Right renal cortex interstitium (tissue), 3 donors: ENCODE measurements around the gene CASKIN1. TPM values are rescaled to one million over a fixed set of nuclear protein-coding genes. Genes with fewer than 3 reads are reported as not detected.
"Not testable (repeated sequence)": the region's sequence is repeated elsewhere in the genome, so short reads cannot be mapped to it uniquely, and the experiment has no call there.

ENCODE experiments used
- DNase-seq, 3 donors: peaks; one replicate each; pipeline ENCODE4 v3.0.0-alpha.2; 2013; ENCODE audit warnings: low read depth in 3 of 3, low spot score in 2 of 3
- polyA plus RNA-seq, 3 donors: library from polyadenylated mRNA; unstranded; fragments of 120-200 nt; gene quantifications; one replicate each; pipeline ENCODE4 v1.2.1, GENCODE V29; 2013; ENCODE audit not compliant: insufficient read length in 3 of 3

The CASKIN1 gene, protein sequence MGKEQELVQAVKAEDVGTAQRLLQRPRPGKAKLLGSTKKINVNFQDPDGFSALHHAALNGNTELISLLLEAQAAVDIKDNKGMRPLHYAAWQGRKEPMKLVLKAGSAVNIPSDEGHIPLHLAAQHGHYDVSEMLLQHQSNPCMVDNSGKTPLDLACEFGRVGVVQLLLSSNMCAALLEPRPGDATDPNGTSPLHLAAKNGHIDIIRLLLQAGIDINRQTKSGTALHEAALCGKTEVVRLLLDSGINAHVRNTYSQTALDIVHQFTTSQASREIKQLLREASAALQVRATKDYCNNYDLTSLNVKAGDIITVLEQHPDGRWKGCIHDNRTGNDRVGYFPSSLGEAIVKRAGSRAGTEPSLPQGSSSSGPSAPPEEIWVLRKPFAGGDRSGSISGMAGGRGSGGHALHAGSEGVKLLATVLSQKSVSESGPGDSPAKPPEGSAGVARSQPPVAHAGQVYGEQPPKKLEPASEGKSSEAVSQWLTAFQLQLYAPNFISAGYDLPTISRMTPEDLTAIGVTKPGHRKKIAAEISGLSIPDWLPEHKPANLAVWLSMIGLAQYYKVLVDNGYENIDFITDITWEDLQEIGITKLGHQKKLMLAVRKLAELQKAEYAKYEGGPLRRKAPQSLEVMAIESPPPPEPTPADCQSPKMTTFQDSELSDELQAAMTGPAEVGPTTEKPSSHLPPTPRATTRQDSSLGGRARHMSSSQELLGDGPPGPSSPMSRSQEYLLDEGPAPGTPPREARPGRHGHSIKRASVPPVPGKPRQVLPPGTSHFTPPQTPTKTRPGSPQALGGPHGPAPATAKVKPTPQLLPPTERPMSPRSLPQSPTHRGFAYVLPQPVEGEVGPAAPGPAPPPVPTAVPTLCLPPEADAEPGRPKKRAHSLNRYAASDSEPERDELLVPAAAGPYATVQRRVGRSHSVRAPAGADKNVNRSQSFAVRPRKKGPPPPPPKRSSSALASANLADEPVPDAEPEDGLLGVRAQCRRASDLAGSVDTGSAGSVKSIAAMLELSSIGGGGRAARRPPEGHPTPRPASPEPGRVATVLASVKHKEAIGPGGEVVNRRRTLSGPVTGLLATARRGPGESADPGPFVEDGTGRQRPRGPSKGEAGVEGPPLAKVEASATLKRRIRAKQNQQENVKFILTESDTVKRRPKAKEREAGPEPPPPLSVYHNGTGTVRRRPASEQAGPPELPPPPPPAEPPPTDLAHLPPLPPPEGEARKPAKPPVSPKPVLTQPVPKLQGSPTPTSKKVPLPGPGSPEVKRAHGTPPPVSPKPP (N-terminal part only)
- polyA plus RNA-seq = 1 to 10 TPM in 2 of 3 donors, under 1 TPM in 1; 0.92 to 1.4 (median 1.4) TPM

GRCh38 chr16:2196162-2196980 lies at the start of gene CASKIN1:
Gene CASKIN1, minus strand, starts transcription at chr16:2196605. Its CDS starts 173 bp downstream, at chr16:2196432.
- no peak for DNase-seq

- DNase-seq = no peak
Observed at GRCh38 chr16:2244926-2245795, 48.8 kb upstream of the CASKIN1 start.

DNA sequence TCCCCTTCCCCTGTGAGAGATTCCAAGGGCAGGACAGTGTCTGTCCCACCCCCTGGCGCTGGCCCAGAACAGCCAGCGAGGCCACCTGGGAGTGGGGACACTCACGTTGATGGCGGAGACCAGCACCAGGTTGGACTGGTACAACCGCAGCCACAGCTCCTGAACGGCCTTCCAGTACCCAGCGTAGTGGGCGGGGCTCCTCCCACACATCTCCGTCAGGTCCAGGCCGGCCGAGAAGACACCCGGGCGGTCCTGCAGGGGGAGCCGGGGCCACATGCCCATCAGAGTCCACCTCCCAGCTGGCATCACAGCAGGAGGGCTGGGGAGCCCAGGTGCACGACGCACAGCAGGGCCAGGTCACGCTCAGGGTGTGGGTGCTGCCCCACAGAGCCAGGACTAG lies 47.9 kb upstream of the CASKIN1 start:
- DNase-seq = no peak

DNA sequence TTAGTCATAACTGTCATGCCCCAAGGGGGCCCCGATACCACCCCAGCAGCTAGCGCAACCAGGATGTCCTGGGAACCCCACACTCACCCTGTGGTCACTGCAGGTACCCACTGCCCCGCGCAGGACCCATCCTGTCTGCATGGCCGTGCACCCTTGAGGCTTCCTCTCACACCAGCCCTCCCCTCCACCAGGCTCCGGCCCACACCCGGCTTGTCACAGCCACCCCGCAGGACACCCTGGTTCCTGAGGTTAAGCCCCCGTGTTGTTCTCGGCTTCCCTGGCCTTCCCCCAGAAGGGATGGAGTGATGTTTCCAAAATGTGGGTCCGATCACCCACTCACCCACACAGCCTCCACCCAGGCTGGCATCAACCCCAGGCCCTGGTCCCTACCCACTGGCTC lies 47.4 kb upstream of the CASKIN1 start:
- no peak for DNase-seq

GRCh38 chr16:2243031-2243528 lies 46.7 kb upstream of the CASKIN1 start:
- DNase-seq = no peak

- DNase-seq = no peak
Observed at GRCh38 chr16:2242598-2242997, 46.2 kb upstream of the CASKIN1 start.

DNA sequence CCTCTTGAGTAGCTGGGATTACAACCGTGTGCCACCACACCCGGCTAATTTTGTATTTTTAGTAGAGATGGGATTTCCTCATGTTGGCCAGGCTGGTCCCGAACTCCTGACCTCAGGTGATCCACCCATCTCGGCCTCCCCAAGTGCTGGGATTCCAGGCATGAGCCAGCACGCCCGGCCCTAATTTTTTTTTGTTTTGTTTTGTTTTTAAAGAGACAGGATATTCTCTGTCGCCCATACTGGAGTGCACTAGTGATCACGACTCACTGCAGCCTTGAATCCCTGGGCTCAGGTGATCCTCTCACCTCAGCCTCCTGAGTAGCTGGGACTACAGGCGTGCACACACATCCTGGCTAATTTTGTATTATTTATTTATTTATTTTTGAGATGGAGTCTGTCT lies 43.9 kb upstream of the CASKIN1 start:
- not testable (repeated sequence) for DNase-seq

DNA sequence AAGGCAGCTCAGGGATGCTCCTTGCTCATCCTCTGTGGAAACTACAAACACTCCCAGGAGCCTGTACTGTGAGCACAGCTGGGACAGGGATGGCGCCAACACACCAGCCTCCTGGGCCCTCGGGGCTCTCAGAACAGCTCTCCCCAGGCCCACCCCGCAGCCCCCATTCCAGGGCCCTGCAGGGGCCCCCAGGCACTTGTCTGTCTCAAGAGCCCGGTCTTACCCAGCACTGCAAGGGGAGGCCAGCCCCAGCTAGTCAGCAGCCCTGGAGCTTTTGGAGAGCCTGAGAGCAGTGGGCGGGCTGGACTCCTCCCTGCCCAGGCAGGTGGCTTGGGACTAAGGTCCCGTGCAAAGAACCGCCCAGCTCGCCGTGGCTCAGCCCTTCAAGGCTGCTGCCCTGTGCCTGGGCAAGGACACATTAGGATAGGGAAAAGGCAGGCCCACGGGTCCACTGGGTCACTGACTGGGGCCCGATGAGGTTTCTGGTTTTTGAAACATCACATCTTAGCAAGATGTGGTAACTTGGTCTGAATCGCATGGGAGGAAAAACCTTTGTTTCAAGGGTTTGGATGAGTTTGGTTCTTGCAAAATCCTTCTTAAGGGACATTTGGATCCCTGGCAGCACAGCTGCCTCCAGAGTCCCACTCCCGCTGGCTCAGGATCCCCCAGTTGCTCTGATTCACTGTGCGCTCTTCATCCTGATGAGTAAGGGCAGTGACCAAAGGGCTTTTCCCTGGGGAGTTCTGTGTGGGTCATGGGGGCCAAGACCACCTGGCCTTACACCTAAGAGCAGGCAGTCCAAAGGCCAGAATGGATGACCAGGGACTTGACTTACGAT lies 42.7 kb upstream of the CASKIN1 start:
- no peak for DNase-seq

- no peak for DNase-seq
Observed at GRCh38 chr16:2238150-2238837, 41.9 kb upstream of the CASKIN1 start.

- no peak for DNase-seq
Observed at GRCh38 chr16:2237493-2238149, 41.2 kb upstream of the CASKIN1 start.

DNA sequence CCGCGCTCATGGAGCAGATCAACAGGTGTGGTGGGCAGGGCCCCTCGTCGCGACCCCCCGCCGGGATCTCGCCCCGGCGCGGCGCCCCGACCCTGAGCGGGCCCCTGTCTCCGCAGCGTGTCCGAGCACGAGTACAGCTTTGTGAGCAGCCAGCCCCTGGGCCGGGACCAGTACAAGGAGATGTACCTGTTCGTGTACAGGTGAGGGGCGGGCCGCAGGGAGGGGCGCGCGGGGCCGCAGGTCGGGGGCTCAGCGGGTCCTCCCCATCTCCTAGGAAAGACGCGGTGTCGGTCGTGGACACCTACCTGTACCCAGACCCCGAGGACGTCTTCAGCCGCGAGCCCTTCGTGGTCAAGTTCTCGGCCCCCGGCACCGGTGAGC lies 40.7 kb upstream of the CASKIN1 start:
- DNase-seq = no peak

GRCh38 chr16:2236337-2237101 lies 40.1 kb upstream of the CASKIN1 start, which contains the start of gene DNASE1L2:
Gene DNASE1L2, plus strand, starts transcription at chr16:2236444. Its CDS starts 373 bp downstream, at chr16:2236817.
- DNase-seq = no peak

- DNase-seq = no peak
Observed at GRCh38 chr16:2235695-2236336, 39.4 kb upstream of the CASKIN1 start.

DNA sequence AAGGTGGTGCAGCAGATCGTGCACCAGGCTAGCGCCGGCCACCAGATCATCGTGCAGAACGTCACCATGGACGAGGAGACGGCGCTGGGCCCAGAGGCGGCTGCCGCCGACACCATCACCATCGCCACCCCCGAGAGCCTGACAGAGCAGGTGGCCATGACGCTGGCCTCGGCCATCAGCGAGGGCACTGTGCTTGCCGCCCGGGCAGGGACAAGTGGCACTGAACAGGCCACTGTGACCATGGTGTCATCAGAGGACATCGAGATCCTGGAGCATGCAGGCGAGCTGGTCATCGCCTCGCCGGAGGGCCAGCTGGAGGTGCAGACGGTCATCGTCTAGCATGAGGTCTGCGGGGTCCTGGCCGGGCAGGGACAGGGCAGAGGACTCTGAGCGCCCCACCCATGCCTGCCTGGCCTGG lies 38.8 kb upstream of the CASKIN1 start:
- no peak for DNase-seq

- DNase-seq = no peak
Observed at GRCh38 chr16:2234813-2235170, 38.4 kb upstream of the CASKIN1 start.
